Measurements from ENCODE around the gene MND1. TPM values are rescaled to one million over a fixed set of nuclear protein-coding genes. Genes with fewer than 3 reads are reported as not detected.

The MND1 gene
- total RNA-seq: 7.5 TPM

GRCh38 chr4:153344131-153345011 is at the start of gene MND1:
TSS of gene MND1 (plus strand) at chr4:153344688. CDS start at chr4:153344738, 50 bp downstream.

Small RNA genes within 50 kb of the gene (small RNA-seq; reads per million reads assigned to genes)
- not detected for gene RN7SL419P (ENCODE audit: low replicate concordance)

Other genes starting within 250 kb of the MND1 start
- 900 TPM for gene TRIM2, start 140.2 kb upstream of the MND1 start, total RNA-seq
- gene TMEM131L, start 121.7 kb downstream of the MND1 start, total RNA-seq: 81.7 TPM

Data from parietal lobe (tissue), 2 donors.